HCT116 (cell line): ENCODE measurements around the gene CACNA1F.

Experiments used
- ATF3 ChIP-seq: IDR thresholded peaks from 2 replicates; pipeline ENCODE4 v1.6.1; 2012
- CTCF ChIP-seq, 3 experiments: fragments of 200-600 bp in 1 of 3; sonication (generic) in 1 of 3; IDR thresholded peaks in 2 of 3; conservative IDR thresholded peaks in 1 of 3; 2 replicates each; pipeline ENCODE4 v1.5.1; 2012 to 2017; ENCODE audit warnings: low read depth in 2 of 3, low read length in 2 of 3, antibody characterized with exemption in 1 of 3, borderline replicate concordance in 1 of 3, control low read depth in 1 of 3, mild to moderate bottlenecking in 1 of 3, mixed read lengths in 1 of 3, mixed run types in 1 of 3, moderate library complexity in 1 of 3; ENCODE audit not compliant: insufficient read depth in 1 of 3
- EZH2phosphoT487 ChIP-seq: fragments of 200-600 bp; IDR thresholded peaks from 2 replicates; pipeline ENCODE4 v1.6.1; 2018; ENCODE audit warnings: antibody characterized with exemption, borderline replicate concordance
- POLR2A ChIP-seq: IDR thresholded peaks from 2 replicates; pipeline ENCODE4 v1.7.0; 2011; ENCODE audit warnings: borderline replicate concordance; ENCODE audit not compliant: insufficient read depth, insufficient read length; ENCODE audit errors: extremely low read depth
- POLR2AphosphoS5 ChIP-seq: IDR thresholded peaks from 2 replicates; pipeline ENCODE4 v1.6.1; 2011; ENCODE audit warnings: mild to moderate bottlenecking, low read depth, low read length, moderate library complexity
- RAD21 ChIP-seq: IDR thresholded peaks from 2 replicates; pipeline ENCODE4 v1.6.1; 2012; ENCODE audit warnings: low read depth, mild to moderate bottlenecking
- REST ChIP-seq: IDR thresholded peaks from 2 replicates; pipeline ENCODE4 v1.6.1; 2012; ENCODE audit warnings: low read depth
- SP1 ChIP-seq: IDR thresholded peaks from 2 replicates; pipeline ENCODE4 v1.6.1; 2012; ENCODE audit warnings: low read depth
- TCF7L2 ChIP-seq: IDR thresholded peaks from 2 replicates; pipeline ENCODE4 v1.7.0; 2011; ENCODE audit warnings: borderline replicate concordance, inconsistent platforms; ENCODE audit not compliant: insufficient read depth, insufficient read length; ENCODE audit errors: extremely low read depth

- no peak for TF ChIP-seq REST
- TF ChIP-seq CTCF (IDR thresholded peaks at IDR 0.05 in 2 of 3, conservative IDR thresholded peaks at IDR 0.05 in 1 of 3; ENCODE audit: borderline replicate concordance in 1 of 3, insufficient read depth in 1 of 3, low read depth in 2 of 3, low read length in 2 of 3), result no peak
- no peak for TF ChIP-seq RAD21
- TF ChIP-seq POLR2AphosphoS5, result no peak
- TF ChIP-seq EZH2phosphoT487, result no peak
- no peak for TF ChIP-seq SP1
- TF ChIP-seq POLR2A, result no peak
- no peak for TF ChIP-seq TCF7L2
- no peak for TF ChIP-seq ATF3
Observed at GRCh38 chrX:49262603-49263002, 29.5 kb upstream of the CACNA1F start.
